Natural killer cell (primary cell): Measurements from ENCODE around the gene TBPL1. TPM values are rescaled to one million over a fixed set of nuclear protein-coding genes. Genes with fewer than 3 reads are reported as not detected.

Experiments used
- ATAC-seq, 3 donors: fragments of 150-1000 bp in 2 of 3; fragments of 200-7000 bp in 1 of 3; cut with Tn5 transposase; 1 replicate in 1 of 3; 2 replicates in 2 of 3; pipeline ENCODE4 v1.10.0; 2021; ENCODE audit warnings: mild to moderate bottlenecking in 2 of 3, moderate library complexity in 2 of 3
- DNase-seq, 2 donors: peaks; one replicate each; pipeline versions ENCODE4 v3.0.0 to v3.0.0-alpha.2; 2013 to 2021; ENCODE audit warnings: mixed read lengths in 1 of 2
- H3K27ac ChIP-seq: one replicate; pipeline ENCODE4 v1.5.1; 2013; ENCODE audit warnings: mild to moderate bottlenecking, low read length
- H3K27me3 ChIP-seq: one replicate; pipeline ENCODE4 v1.6.1; 2013; ENCODE audit warnings: low read length; ENCODE audit not compliant: control insufficient read depth, insufficient read depth
- H3K36me3 ChIP-seq: one replicate; pipeline ENCODE4 v1.6.1; 2013; ENCODE audit warnings: low read length; ENCODE audit not compliant: control insufficient read depth, insufficient read depth
- H3K4me1 ChIP-seq: one replicate; pipeline ENCODE4 v1.6.1; 2013; ENCODE audit warnings: low read length; ENCODE audit not compliant: control insufficient read depth, insufficient read depth
- H3K4me3 ChIP-seq: one replicate; pipeline ENCODE4 v1.5.1; 2013; ENCODE audit warnings: low read length
- H3K9me3 ChIP-seq: one replicate; pipeline ENCODE4 v1.6.1; 2013; ENCODE audit warnings: low read length; ENCODE audit not compliant: control insufficient read depth, insufficient read depth
- H3K27ac Mint-ChIP-seq, 2 donors: one replicate each; pipeline ENCODE4 v1.8.0; 2022; ENCODE audit warnings: mild to moderate bottlenecking in 2 of 2, mixed read lengths in 2 of 2, moderate library complexity in 1 of 2
- H3K27me3 Mint-ChIP-seq, 2 donors: one replicate each; pipeline ENCODE4 v1.8.0; 2022; ENCODE audit warnings: low read depth in 2 of 2, mixed read lengths in 2 of 2
- H3K36me3 Mint-ChIP-seq: one replicate; pipeline ENCODE4 v1.8.0; 2022; ENCODE audit warnings: mixed read lengths
- H3K4me1 Mint-ChIP-seq, 2 donors: one replicate each; pipeline ENCODE4 v1.8.0; 2022; ENCODE audit warnings: mixed read lengths in 2 of 2
- H3K4me3 Mint-ChIP-seq: one replicate; pipeline ENCODE4 v1.8.0; 2022; ENCODE audit warnings: mild to moderate bottlenecking, moderate library complexity, mixed read lengths
- H3K9me3 Mint-ChIP-seq, 2 donors: one replicate each; pipeline ENCODE4 v1.8.0; 2022; ENCODE audit warnings: mixed read lengths in 2 of 2
- WGBS: methylation state at CpG from one replicate; pipeline ENCODE4 v1.1.7; 2013; ENCODE audit warnings: missing lambda C conversion rate; ENCODE audit not compliant: insufficient coverage; 5-methylcytosine and 5-hydroxymethylcytosine counted together
- intact Hi-C: fragments of 100-400 bp; cut with micrococcal nuclease; formaldehyde crosslinking; loops from one replicate; pipeline ENCODE4 v1.14.2; 2022
- total RNA-seq, 4 donors: library from RNA; stranded (reverse); fragments of 120-200 nt in 1 of 4; gene quantifications; one replicate each; pipeline versions ENCODE4 v1.2.3 to v1.2.4, GENCODE V29; 2013 to 2022
- TF ChIP-seq, protein P1 (sequence below): fragments of 200-600 bp; IDR thresholded peaks from one replicate; pipeline ENCODE4 v1.8.0; 2022; ENCODE audit warnings: antibody characterized with exemption

Gene TBPL1
- total RNA-seq: 10 to 100 TPM; 54.8 to 71.0 (median 59.9) TPM
- total RNA-seq (2013): 55.7 TPM

DNA sequence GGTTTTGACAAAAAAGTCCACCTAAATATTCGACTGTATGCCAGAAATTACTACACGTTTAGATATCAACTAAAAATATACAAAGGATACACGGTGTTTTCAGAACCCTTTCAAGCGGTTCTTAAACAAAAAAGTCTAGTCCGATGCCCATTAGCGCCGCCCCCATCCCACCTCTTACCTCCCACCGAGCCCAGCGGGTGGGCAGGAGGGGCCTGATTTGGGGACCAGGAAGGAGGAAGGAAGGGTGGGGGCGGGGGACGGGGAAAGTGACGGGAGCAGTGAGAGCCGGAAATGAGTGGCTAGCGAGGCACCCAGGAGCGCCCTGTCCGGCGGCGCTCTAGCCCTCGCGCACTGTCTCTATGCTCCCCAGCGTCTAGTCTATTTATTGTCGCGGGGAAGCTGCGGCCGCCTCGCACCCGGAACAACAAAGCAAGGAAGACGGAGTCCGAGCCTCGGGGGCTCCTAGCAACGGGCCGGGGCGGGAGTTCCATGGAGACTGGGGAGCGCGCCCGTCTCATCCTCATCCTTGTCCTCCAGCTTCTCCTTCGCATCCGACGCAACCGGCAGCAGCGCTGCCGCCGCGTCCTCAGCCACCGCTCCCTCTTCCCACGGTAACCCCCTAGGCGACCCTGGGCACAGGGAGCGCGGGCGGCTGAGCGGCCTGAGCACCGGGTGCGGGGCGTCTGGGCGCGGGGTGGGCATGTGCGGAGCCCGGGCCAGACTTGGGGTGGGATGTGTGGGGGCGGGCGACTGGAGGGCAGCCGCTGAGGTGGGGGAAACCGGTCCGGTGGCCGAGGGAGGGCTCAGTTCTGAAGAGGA, at the start of gene TBPL1:
TBPL1 (plus strand) TSS at position 410 of the 819 bp plus-strand sequence. CDS start 26,902 bp downstream, outside the sequence.
- peak within 1 kb of the TSS; percentile 94 to 95 for H3K27ac Mint-ChIP-seq
- H3K27me3 Mint-ChIP-seq: no peaks in the 10 kb centered on the region
- Histone ChIP-seq H3K27ac (peak within 1 kb of the TSS; percentile 73), H3K9me3 (no peaks in the 10 kb centered on the region), H3K36me3 (no peaks in the 10 kb centered on the region), H3K4me3 (peak within 1 kb of the TSS; percentile 69), H3K27me3 (no peaks in the 10 kb centered on the region), H3K4me1 (peaks cover 8% of the 10 kb centered on the region)
- no peaks in the 10 kb centered on the region for H3K36me3 Mint-ChIP-seq
- TF ChIP-seq, protein P1, sequence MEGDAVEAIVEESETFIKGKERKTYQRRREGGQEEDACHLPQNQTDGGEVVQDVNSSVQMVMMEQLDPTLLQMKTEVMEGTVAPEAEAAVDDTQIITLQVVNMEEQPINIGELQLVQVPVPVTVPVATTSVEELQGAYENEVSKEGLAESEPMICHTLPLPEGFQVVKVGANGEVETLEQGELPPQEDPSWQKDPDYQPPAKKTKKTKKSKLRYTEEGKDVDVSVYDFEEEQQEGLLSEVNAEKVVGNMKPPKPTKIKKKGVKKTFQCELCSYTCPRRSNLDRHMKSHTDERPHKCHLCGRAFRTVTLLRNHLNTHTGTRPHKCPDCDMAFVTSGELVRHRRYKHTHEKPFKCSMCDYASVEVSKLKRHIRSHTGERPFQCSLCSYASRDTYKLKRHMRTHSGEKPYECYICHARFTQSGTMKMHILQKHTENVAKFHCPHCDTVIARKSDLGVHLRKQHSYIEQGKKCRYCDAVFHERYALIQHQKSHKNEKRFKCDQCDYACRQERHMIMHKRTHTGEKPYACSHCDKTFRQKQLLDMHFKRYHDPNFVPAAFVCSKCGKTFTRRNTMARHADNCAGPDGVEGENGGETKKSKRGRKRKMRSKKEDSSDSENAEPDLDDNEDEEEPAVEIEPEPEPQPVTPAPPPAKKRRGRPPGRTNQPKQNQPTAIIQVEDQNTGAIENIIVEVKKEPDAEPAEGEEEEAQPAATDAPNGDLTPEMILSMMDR: no peak
- no peaks in the 10 kb centered on the region for H3K9me3 Mint-ChIP-seq
- under 1% methylated on average over 60 of the region's 64 CpGs for WGBS
- DNase-seq: peak; percentile 77 to 96
- peaks cover 52 to 60% of the 10 kb centered on the region in 2 donors for H3K4me1 Mint-ChIP-seq
- intact Hi-C loops: loop anchor here (5.0 to 10.0 kb wide), 2 partner anchors 1141 to 1542 kb away; partner anchors contain the start of genes AHI1 and RPS12
- ATAC-seq: peak; percentile 83 to 96 (median 91)
- H3K4me3 Mint-ChIP-seq: peak within 1 kb of the TSS; percentile 97

DNA sequence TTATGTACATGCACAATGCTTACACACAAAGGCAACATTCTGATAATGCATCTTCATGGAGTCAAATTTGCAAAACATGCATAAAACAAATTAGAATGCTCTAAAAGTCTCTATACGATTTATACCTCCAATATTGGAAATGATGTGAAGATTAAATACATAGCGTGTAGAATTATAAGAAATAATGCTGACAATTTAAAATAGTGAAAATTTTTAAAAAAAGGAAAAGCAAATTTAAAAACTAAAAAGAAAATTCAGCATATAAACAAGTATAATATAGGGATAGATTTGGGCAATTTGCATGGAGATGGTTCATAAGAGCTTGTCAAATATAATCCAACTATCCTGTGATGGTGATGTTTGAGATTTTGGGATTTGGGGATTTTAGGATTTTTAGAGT, 49.2 kb upstream of the TBPL1 start:
- Histone ChIP-seq H3K9me3 (no peaks in the 10 kb centered on the region), H3K4me1 (no peaks in the 10 kb centered on the region), H3K27me3 (peaks cover 15% of the 10 kb centered on the region), H3K4me3 (no peak overlapping the region), H3K36me3 (no peaks in the 10 kb centered on the region), H3K27ac (no peak overlapping the region)
- H3K4me3 Mint-ChIP-seq: no peak overlapping the region
- peaks cover 29 to 54% of the 10 kb centered on the region in 2 donors for H3K27me3 Mint-ChIP-seq
- TF ChIP-seq, protein P1: no peak
- intact Hi-C loops: no loop called here
- ATAC-seq (no peak), DNase-seq (no peak)
- no peak overlapping the region for H3K27ac Mint-ChIP-seq
- no CpG with 5 or more reads among the region's 2 CpGs for WGBS
- no peaks in the 10 kb centered on the region for H3K4me1 Mint-ChIP-seq
- no peaks in the 10 kb centered on the region for H3K36me3 Mint-ChIP-seq
- no peaks in the 10 kb centered on the region for H3K9me3 Mint-ChIP-seq

DNA sequence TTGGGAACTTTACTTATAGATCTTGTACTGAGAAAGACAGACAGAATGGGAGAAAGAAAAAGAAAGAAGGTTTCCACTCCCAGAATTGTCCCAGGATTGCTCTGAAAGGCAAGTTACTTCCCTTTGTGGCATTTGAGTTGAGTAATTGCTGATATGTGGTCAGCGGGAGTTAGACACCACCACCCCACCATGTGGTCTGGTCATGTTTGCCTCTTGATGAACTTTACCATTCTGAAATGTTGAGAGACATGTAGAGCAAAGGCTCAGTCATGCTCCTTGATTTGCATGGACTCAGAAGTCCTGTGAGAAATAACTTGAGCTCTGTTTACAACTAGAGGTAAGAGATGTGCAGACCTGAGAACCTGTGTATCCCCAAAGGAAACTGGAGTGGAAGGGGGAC, 47.0 kb upstream of the TBPL1 start:
- Histone ChIP-seq H3K27ac (no peak overlapping the region), H3K4me3 (no peak overlapping the region), H3K4me1 (no peaks in the 10 kb centered on the region), H3K9me3 (no peaks in the 10 kb centered on the region), H3K36me3 (no peaks in the 10 kb centered on the region), H3K27me3 (peaks cover 19% of the 10 kb centered on the region)
- Mint-ChIP-seq H3K9me3 (no peaks in the 10 kb centered on the region), H3K27ac (no peak overlapping the region), H3K36me3 (no peaks in the 10 kb centered on the region), H3K4me3 (no peak overlapping the region), H3K4me1 (no peaks in the 10 kb centered on the region), H3K27me3 (peaks cover 39 to 57% of the 10 kb centered on the region in 2 donors)
- ATAC-seq: no peak
- no CpG with 5 or more reads among the region's 1 CpG for whole genome bisulfite sequencing
- TF ChIP-seq, protein P1: no peak
- intact Hi-C loops: no loop called here
- no peak for DNase-seq
